ENCODE measurements around the gene ACTN2.

The ACTN2 gene

DNA sequence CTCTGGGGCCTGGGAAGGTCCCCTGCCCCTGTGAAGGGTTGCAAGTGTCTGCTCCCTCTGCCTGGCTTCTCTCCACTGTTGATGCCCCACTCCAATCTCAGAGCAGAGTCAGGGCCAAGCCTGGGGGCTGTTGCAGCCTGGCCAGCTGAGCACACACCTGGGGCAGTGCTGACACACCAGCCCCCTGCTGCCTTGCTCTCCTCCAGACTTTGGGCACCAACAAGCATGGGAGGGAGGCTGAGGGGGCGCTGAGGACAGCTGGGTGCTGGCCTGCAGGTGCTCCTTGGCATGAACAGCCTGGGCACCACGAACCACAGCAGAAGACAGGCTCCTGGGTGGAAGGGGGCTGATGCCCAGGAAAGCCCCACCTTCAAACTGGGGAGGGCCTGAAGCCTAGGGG lies 99.2 kb downstream of the ACTN2 start:
- no peak for DNase-seq

DNA sequence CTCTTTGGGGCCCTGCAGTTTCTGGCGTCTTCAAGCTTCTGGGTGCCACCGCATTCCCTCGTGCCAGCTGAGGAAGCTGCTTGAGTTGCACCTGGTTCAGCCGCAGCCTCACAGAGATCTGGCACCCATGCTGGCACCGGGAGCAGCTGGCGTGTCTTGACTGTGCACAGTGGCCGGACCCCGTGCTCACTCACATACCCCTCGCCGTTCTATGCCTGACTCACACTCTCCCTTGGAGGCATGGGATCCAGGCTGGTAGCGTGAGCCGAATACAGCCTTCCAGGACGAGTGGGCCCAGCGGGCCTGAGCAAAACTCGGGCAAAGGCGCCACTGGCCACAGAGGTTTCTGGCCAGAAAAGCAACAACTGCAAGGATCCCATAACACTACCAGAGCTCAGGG lies 100.2 kb downstream of the ACTN2 start:
- DNase-seq = no peak

DNA sequence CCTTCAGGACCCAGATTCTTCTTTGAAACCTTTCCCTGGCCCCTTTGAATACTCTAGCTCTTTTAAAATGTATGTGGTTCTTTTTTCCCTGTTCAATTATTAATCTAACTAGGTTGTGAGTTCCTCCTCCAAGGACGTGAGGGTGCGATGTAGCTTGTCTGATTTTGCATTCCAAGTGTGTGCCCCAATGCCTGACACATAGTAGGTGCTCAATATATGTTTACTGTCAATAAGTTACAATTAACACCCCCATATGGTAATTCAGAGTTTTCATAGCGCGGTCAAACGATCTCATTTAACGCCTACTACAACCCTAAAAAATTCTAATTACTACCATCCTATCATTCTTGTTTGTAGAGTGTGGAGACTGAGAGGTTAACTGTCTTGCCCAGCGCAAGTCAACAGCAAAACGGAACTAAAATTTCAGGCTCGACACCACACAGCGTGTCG lies 108.3 kb downstream of the ACTN2 start:
- DNase-seq = no peak

DNA sequence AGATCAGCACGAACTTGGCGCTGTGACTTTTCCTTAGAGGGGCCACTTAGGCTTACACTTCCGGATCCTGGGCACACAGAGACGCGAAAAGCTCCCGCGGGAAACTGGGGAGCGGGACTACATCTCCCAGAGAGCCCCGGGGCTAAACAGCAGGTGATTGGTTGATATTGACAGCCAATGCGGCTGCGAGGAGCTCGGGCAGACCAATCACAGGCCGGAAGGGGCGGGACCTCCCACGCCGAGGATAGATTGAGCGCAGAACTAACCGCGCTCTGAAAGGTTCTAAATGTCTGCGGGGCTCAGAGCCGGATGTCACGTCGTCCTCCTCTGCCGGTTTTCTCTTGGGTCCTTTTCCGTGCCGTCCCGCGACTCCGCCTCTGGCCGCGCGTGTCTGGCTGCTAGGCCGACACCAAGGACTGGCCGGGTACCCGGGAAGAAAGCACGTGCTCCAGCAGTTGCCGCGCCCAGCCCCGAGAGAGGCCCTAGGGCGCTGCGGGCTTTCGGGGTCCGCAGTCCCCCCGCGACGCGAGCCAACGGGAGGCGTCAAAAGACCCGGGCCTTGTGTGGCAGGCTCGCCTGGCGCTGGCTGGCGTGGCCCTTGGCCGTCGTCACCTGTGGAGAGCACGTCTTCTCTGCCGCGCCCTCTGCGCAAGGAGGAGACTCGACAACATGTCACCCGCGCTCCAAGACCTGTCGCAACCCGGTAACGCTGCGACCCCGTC lies 108.9 kb downstream of the ACTN2 start, which contains the start of gene MTR:
MTR (plus strand) TSS at position 258 of the 722 bp plus-strand sequence; CDS start at position 670, 412 bp downstream.
- DNase-seq = peak; percentile 90

DNA sequence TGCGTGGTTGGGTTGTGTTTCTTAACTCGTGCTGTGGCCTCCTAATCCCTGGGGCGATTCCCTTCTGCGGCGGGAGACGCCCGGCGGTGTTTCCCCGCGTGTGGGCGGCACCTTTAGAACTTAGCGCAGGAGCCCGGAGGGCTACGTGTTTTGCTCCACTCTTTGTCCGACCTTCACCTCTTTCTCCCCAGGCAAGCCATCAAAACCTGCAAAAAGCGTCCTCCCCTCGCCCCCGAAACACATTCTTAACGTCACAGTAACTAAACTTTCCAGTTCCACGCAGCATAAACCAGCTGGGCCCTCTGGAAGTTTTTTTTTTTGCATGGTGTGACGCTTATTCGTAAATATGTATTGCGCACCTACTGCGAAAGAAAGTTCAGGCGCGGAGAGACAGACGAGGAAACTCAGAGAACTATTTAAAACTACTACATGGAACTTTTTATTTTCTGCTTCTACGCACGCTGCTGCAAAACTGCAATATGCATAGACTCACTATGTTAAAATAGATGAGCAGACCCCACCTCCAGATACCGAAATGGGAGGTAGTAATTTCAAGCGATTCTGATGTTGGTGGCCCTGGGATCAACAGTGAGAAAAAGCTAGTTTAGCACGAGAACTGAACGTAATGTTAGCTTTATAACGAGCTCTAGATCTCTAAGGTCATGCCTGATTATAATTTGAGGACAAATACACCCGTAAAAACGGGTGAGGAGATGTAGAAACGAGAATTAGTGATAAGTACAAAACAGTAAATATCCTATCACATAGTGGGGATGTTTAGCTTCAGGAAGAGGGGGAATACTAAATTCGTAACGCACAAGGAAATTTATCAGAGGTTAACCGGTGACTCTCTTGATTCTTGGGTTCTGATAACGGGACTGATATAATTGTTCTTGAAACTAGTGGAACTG lies 109.7 kb downstream of the ACTN2 start:
- DNase-seq = peak; percentile 55

DNA sequence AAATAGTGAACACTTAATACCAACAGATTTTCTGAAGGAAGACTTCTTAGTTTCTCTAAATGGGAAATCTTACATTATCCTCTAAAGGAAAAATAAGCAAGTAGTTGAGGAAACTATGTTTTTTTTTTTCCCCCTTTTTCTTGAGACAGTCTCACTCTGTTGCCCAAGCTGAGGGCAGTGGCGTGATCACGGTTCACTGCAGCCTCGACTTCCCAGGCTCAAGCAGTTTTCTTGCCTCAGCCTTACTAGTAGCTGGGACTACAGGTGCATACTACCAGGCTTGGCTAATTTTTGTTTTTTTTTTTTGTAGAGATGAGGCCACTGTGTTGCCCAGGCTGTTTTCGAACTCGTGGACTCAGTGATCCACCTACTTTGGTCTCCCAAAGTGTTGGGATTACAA lies 112.7 kb downstream of the ACTN2 start:
- no peak for DNase-seq

DNA sequence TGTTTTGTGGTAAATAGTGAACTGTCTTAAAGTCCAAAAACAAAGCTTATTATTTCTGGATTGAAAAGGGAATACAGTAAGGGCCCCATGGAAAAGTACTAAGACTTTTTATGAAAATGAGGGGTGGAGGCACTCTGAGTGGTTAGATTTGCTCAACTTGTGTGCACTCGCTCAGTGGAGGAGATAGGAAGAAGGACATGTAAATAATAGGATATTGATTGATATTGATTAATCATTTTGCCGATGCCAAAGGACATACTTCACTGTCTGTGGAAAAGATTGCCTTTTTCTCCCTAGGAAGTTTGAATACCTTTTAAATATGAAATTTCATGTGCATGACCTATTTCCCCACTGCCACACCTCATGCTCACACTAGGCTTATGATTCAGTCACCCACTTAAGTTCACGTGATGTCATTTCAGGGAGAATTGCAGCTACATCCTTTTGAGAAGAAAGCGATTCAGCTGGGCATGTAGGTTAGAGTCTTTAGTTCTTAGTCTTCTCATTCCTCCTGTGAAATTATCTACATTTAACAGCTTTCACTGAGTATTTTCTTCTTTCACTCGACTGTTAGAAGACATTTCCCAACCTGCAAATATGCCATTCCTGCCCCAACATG lies 113.8 kb downstream of the ACTN2 start:
- DNase-seq = no peak

DNA sequence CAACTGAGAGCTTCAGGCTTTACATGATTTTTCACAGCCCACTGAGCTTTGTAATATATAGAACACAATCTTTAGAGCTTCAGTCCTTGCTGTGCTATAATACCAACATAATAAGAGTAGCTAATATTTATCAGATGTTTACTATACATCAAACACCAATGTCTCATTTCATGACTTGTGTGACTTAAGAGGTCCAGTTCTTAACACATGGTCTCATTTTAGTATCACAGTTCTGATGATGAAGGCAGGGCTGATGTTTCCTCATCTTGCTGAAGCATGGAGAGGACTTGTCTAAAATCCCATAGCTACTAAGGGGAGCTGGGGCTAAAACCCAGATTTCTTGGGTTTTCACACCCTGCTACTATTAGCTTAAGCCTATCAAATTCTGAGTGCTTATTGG lies 114.3 kb downstream of the ACTN2 start:
- DNase-seq = no peak

DNA sequence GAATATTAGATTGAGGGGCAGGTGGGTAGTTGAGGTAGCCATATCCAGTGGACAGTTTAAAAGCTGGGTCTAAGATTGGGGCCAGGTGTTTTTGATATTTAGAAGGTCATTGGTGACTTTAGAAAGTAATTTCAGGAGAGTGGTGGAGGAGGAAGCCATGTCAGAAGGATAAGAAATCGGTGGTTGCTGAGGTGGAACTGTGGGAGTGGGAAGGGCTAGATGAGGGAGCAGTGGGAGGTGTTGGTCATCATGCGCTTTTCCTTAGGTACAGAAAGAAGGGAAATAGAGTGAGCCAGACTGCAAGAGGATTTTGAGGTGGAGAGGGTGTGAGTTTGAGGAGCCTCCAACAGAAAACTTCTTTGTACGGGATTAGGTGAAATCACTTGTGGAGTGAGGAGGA lies 116.0 kb downstream of the ACTN2 start:
- no peak for DNase-seq

DNA sequence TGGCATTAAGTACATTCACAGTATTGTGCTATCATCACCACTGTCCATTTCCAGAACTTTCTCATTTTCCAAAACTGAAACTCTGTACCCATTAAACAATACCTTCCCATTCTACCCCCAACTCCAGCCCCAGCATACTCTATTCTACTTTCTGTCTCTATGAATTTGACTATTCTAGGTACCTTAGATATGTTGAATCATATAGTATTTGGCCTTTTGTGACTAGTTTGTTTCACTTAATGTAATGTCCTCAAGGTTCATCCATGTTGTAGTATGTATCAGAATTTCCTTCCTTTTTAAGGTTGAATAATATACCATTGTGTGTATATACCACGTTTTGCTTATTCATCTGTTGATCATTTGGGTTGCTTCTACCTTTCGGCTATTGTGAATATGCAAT lies 120.3 kb downstream of the ACTN2 start:
- DNase-seq = no peak

DNA sequence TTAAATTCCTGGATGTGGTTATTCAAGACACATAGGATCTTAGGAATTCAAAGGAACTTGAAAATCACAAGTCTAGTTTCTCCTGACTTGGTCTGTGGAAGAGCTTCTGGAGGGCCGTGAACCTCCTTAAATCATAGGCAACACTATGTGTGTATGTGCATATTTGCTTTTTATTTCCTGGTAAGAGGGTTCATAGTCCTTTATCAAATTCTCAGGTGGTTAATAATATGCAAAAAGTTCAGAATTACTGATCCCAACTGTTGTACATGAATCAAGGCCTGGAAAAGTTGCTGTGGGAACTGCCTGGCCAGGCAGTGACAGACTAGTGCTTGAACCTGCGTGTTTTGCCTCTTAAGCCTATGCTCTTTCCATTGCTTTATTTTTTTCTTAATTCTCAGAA lies 121.7 kb downstream of the ACTN2 start:
- DNase-seq = no peak

DNA sequence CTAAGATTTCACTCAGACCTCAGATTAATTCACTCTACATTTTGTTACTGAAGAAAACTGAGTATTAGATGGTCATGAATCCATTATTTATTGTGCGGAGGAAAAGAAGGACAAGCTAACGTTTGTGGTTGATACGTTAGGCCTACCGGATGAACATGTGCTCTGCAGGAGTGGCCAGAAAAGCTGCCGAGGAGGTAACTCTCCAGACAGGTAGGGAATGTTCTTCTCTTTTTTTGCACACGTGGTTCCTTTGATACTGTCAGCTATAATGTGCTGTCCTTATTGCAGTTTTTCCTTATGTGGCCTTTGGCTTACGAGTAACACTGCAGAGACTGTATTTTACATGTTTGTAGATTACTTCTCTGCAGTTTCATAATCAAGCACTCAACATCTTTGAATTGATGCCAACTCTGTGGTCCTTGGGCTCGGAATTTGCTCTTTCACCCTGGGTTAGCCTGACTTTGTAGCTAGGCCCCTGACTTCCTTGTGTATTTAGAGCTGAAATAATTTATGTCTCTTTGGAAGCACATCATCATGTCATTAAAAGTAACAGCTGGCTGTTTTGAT lies 122.3 kb downstream of the ACTN2 start:
- DNase-seq = no peak

DNA sequence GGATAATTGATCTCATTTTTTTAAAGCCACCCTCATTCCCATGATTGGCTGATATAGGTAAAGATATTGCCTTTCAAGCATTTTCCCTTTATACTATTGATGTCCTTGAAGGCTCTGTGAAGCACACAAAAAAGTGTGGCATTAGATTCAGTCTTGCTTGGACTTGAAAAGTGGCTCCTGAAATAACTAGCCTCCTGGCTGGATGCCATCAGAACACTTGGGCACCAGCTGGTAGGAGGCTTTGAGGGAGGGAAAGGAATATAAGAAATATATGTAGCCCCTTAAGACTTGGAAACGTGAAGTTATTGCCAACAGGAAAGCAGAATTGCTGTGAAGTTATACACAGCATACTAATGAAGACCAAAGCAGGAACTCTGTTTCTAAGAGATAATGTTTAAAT lies 122.8 kb downstream of the ACTN2 start:
- no peak for DNase-seq

DNA sequence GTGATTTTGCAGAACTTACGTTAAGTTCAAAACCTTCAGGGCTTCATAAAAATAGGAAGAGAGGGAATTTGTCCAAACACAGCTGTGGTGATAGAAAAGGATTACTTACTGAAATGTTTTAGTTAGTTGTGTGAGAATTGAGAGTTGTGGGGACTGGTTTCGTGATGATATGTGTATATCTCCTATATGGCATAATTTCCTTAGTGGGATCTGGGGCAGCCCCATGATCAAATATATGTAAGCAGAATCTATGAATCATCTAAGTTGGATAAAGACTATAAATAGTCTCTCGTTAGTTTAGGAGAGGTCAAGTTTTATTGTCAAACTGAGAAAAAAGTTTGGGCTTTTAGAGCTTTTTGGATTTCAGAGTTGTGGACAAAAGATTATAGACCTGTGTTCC lies 123.7 kb downstream of the ACTN2 start:
- no peak for DNase-seq

DNA sequence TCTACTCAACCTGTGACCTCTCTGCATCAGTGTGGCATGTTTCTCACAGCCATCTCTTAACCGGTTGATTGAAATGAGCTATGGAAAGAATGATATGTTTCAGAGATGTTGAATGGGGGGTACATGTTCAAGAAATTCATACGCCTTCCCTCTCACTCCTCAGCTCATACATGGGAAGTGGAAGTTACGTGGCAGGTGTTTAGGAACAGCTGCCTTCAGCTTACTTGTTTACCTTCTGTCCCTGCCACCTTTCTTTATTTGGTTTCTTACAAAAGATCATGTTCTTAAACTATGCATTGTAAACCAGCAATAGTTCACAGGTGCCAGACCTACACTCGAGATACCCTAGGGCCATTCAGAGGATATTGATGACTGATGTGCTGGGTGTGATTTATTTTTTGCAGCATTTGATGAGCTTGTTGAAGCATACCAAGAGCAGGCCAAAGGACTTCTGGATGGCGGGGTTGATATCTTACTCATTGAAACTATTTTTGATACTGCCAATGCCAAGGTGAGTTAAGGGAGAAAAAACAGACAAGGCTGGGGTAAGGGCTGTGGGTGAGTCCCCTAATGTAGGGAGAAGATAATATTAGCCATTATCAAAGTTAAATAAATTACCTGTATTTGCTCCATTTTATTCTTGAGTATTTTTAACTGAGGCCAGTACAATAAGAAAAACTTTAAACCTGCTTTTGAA lies 126.2 kb downstream of the ACTN2 start:
- DNase-seq = no peak
